Mesenchymal stem cell (in vitro differentiated cells and primary cell): ENCODE results near the gene CXCR4.

Experiments used
- DNase-seq: peaks from one replicate; pipeline ENCODE4 v3.0.0-alpha.2; 2013
- H2AFZ ChIP-seq: one replicate; pipeline ENCODE4 v1.6.1; 2013; ENCODE audit warnings: low read depth, mild to moderate bottlenecking, control low read depth, inconsistent platforms, low read length, moderate library complexity
- H2AK5ac ChIP-seq: 2 replicates; pipeline ENCODE4 v1.6.1; 2013; ENCODE audit warnings: low read length, moderate library complexity, mild to moderate bottlenecking, inconsistent platforms; ENCODE audit not compliant: severe bottlenecking
- H2BK120ac ChIP-seq: one replicate; pipeline ENCODE4 v1.6.1; 2013; ENCODE audit warnings: low read depth, mild to moderate bottlenecking, inconsistent platforms, low read length, moderate library complexity
- H2BK12ac ChIP-seq, 2 experiments: one replicate each; pipeline ENCODE4 v1.6.1; 2013; ENCODE audit warnings: inconsistent platforms in 2 of 2, low read length in 2 of 2, mild to moderate bottlenecking in 2 of 2, moderate library complexity in 2 of 2, control low read depth in 1 of 2
- H2BK15ac ChIP-seq: one replicate; pipeline ENCODE4 v1.6.1; 2013; ENCODE audit warnings: mild to moderate bottlenecking, low read depth, inconsistent platforms; ENCODE audit not compliant: poor library complexity, severe bottlenecking
- H2BK5ac ChIP-seq: 2 replicates; pipeline ENCODE4 v1.6.1; 2013; ENCODE audit warnings: low read depth, mild to moderate bottlenecking, low read length, control low read depth, inconsistent platforms; ENCODE audit not compliant: poor library complexity, severe bottlenecking
- H3K14ac ChIP-seq, 2 experiments: one replicate each; pipeline ENCODE4 v1.6.1; 2013; ENCODE audit warnings: inconsistent platforms in 2 of 2, low read length in 2 of 2, control low read depth in 1 of 2, mild to moderate bottlenecking in 1 of 2, moderate library complexity in 1 of 2
- H3K18ac ChIP-seq, 2 experiments: one replicate each; pipeline ENCODE4 v1.6.1; 2013; ENCODE audit warnings: inconsistent platforms in 2 of 2, low read length in 2 of 2, control low read depth in 1 of 2, low read depth in 1 of 2, mild to moderate bottlenecking in 1 of 2
- H3K23ac ChIP-seq, 2 experiments: one replicate each; pipeline ENCODE4 v1.6.1; 2013; ENCODE audit warnings: inconsistent platforms in 2 of 2, low read length in 2 of 2, mild to moderate bottlenecking in 2 of 2, moderate library complexity in 2 of 2, control low read depth in 1 of 2
- H3K27ac ChIP-seq: 2 replicates; pipeline ENCODE4 v1.5.1; 2013; ENCODE audit warnings: mild to moderate bottlenecking, moderate library complexity, low read length, control low read depth, inconsistent platforms; ENCODE audit not compliant: poor library complexity, severe bottlenecking
- H3K27me3 ChIP-seq, 2 experiments: 2 replicates each; pipeline versions ENCODE4 v1.6.1 to v1.7.0; 2013; ENCODE audit warnings: low read length in 2 of 2, mild to moderate bottlenecking in 2 of 2, moderate library complexity in 2 of 2, control low read depth in 1 of 2, inconsistent platforms in 1 of 2; ENCODE audit not compliant: control insufficient read depth in 1 of 2, insufficient read depth in 1 of 2
- H3K36me3 ChIP-seq, 2 experiments: 2 replicates each; pipeline versions ENCODE4 v1.6.1 to v1.7.0; 2013; ENCODE audit warnings: low read length in 2 of 2, control low read depth in 1 of 2, inconsistent platforms in 1 of 2, low read depth in 1 of 2, mild to moderate bottlenecking in 1 of 2; ENCODE audit not compliant: insufficient read depth in 2 of 2, control insufficient read depth in 1 of 2
- H3K4ac ChIP-seq, 2 experiments: one replicate each; pipeline ENCODE4 v1.6.1; 2013; ENCODE audit warnings: inconsistent platforms in 2 of 2, low read length in 2 of 2, mild to moderate bottlenecking in 2 of 2, moderate library complexity in 2 of 2, control low read depth in 1 of 2, low read depth in 1 of 2
- H3K4me1 ChIP-seq: 2 replicates; pipeline ENCODE4 v1.6.1; 2013; ENCODE audit warnings: low read depth, low read length, control low read depth; ENCODE audit not compliant: control insufficient read depth, insufficient read depth
- H3K4me2 ChIP-seq: 2 replicates; pipeline ENCODE4 v1.6.1; 2013; ENCODE audit warnings: low read length, mild to moderate bottlenecking, inconsistent platforms; ENCODE audit not compliant: poor library complexity, severe bottlenecking
- H3K4me3 ChIP-seq, 2 experiments: 2 replicates each; pipeline versions ENCODE4 v1.5.1 to v1.7.0; 2013; ENCODE audit warnings: low read length in 2 of 2, mild to moderate bottlenecking in 2 of 2, control low read depth in 1 of 2, low read depth in 1 of 2; ENCODE audit not compliant: insufficient read depth in 1 of 2
- H3K79me1 ChIP-seq: replicated peaks from 2 replicates; pipeline ENCODE4 v1.6.1; 2013; ENCODE audit warnings: mild to moderate bottlenecking, control low read depth, low read length, inconsistent platforms; ENCODE audit not compliant: poor library complexity, severe bottlenecking
- H3K9ac ChIP-seq: 2 replicates; pipeline ENCODE4 v1.7.0; 2013; ENCODE audit warnings: mild to moderate bottlenecking, low read length, moderate library complexity
- H3K9me3 ChIP-seq: 2 replicates; pipeline ENCODE4 v1.7.0; 2013; ENCODE audit warnings: mild to moderate bottlenecking, low read length; ENCODE audit not compliant: control insufficient read depth
- H4K8ac ChIP-seq: one replicate; pipeline ENCODE4 v1.6.1; 2013; ENCODE audit warnings: inconsistent platforms, mild to moderate bottlenecking, low read length, moderate library complexity
- H4K91ac ChIP-seq: one replicate; pipeline ENCODE4 v1.6.1; 2013; ENCODE audit warnings: mild to moderate bottlenecking, low read length, inconsistent platforms
- WGBS: methylation state at CpG from one replicate; pipeline ENCODE4 v1.1.7; 2013; ENCODE audit warnings: mixed read lengths; 5-methylcytosine and 5-hydroxymethylcytosine counted together

The CXCR4 gene

GRCh38 chr2:136133586-136133985, 15.6 kb upstream of the CXCR4 start:
- Histone ChIP-seq H3K14ac (no peak overlapping the region), H4K91ac (no peak overlapping the region), H3K4me2 (no peak overlapping the region), H3K27me3 (peaks cover 19 to 21% of the 10 kb centered on the region in 2 experiments), H3K9me3 (no peaks in the 10 kb centered on the region), H2BK12ac (no peak overlapping the region), H2AK5ac (no peak overlapping the region), H2BK5ac (no peak overlapping the region), H3K4me3 (no peak overlapping the region), H3K9ac (no peak overlapping the region), H3K23ac (no peak overlapping the region), H3K4ac (no peak overlapping the region), H3K36me3 (no peaks in the 10 kb centered on the region), H2BK15ac (no peak overlapping the region), H2AFZ (no peak overlapping the region), H3K18ac (no peak overlapping the region), H2BK120ac (no peak overlapping the region), H3K4me1 (no peaks in the 10 kb centered on the region), H3K27ac (no peak overlapping the region), H4K8ac (no peak overlapping the region), H3K79me1 (no peaks in the 10 kb centered on the region)
- WGBS = 92% methylated on average over 2 of the region's 5 CpGs
- DNase-seq = no peak

DNA sequence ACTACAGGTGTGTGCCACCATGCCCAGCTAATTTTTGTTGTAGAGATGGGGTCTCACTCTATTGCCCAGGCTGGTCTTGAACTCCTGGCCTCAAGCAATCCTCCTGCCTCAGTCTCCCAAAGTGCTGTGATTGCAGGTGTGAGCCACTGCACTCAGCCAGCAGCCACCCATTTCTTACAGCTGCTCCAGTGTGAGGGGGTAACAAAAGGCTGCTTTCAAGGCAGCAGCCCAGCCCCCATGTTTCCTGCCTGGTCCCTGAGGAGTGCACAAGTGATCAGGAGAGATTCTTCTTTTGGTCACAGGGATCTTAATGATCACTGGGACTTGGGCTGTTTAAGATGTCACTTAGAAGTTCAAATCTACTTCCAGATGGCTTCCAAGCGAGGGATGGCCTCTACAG, 15.2 kb upstream of the CXCR4 start:
- H2BK120ac ChIP-seq = no peak overlapping the region
- no peaks in the 10 kb centered on the region for H3K4me1 ChIP-seq
- H3K9ac ChIP-seq = no peak overlapping the region
- no peak overlapping the region for H3K23ac ChIP-seq
- H3K4ac ChIP-seq = no peak overlapping the region
- H4K8ac ChIP-seq = no peak overlapping the region
- no peak overlapping the region for H3K4me3 ChIP-seq
- no peak overlapping the region for H3K4me2 ChIP-seq
- no peak overlapping the region for H2BK5ac ChIP-seq
- no peak overlapping the region for H3K14ac ChIP-seq
- H2BK15ac ChIP-seq = no peak overlapping the region
- no peak overlapping the region for H4K91ac ChIP-seq
- WGBS = 60% methylated on average over 1 of the region's 1 CpG
- no peaks in the 10 kb centered on the region for H3K9me3 ChIP-seq
- no peak overlapping the region for H2BK12ac ChIP-seq
- H3K18ac ChIP-seq = no peak overlapping the region
- no peaks in the 10 kb centered on the region for H3K36me3 ChIP-seq
- H2AFZ ChIP-seq = no peak overlapping the region
- no peak overlapping the region for H2AK5ac ChIP-seq
- no peak for DNase-seq
- H3K27me3 ChIP-seq = peaks cover 21 to 23% of the 10 kb centered on the region in 2 experiments
- no peak overlapping the region for H3K27ac ChIP-seq
- H3K79me1 ChIP-seq = no peaks in the 10 kb centered on the region

DNA sequence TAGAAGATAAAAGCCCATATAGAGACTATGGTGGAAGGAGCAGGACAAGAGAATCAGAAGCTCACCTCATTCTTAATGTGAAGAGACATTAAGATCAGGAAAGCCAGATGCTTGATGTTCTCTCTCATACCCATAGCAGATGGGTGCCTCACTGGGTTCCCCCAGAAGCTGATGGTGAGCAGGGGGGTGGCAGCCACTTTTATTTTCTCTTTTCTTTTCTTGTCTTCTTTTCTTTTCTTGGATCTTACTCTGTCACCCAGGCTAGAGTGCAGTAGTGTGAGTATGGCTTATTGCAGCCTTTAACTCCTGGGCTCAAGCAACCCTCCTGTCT, 14.8 kb upstream of the CXCR4 start:
- Histone ChIP-seq H2AK5ac (no peak overlapping the region), H4K8ac (no peak overlapping the region), H2AFZ (no peak overlapping the region), H3K18ac (no peak overlapping the region), H2BK12ac (no peak overlapping the region), H4K91ac (no peak overlapping the region), H3K4me1 (no peaks in the 10 kb centered on the region), H3K4me2 (no peak overlapping the region), H3K27me3 (peaks cover 21 to 25% of the 10 kb centered on the region in 2 experiments), H3K4me3 (no peak overlapping the region), H3K27ac (no peak overlapping the region), H2BK15ac (no peak overlapping the region), H3K14ac (no peak overlapping the region), H3K9me3 (no peaks in the 10 kb centered on the region), H3K23ac (no peak overlapping the region), H3K9ac (no peak overlapping the region), H3K4ac (no peak overlapping the region), H3K36me3 (no peaks in the 10 kb centered on the region), H3K79me1 (no peaks in the 10 kb centered on the region), H2BK5ac (no peak overlapping the region), H2BK120ac (no peak overlapping the region)
- no peak for DNase-seq

DNA sequence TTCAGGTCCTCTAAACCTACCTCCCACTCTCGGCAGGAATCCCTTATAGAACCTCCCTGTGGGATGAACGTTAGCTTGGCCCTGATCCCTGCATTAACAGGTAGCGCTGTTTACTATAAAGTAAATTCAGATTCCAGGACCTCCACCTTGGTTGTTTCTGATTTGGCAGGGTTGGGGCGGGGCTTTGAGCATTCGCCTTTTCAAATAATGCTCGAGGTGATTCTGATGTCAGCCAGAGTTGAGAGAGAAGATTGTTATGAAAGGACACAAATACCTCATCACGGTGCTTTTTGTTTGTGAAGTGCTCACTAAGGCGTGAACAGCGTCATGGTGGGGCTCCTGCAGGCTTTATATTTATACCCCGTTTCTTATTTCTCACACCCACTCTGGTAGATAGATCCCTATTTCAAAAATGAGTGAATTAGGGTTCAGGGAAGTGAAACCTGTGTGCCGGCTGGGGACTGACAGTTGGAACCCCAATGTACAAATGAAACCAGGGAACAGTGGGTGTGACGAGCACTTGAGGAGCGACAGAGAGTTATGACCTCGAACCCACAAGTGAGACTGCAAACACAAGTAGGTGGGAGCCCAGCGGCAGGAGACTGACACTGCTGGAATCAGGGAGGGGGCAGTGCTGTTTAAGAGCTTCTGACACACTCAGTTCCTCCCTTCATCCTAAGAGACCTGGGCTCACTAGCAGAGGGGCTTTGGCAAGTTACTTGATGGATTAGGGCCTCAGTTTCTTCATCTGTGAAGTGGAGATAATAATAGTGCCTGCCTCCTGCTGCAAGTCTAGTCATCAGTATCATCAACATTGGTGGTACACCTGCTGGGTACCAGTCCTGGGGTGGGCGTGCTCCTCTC, 14.2 kb upstream of the CXCR4 start:
- Histone ChIP-seq H3K27me3 (peaks cover 27 to 28% of the 10 kb centered on the region in 2 experiments), H3K4me3 (no peak overlapping the region), H3K18ac (no peak overlapping the region), H2BK5ac (no peak overlapping the region), H3K4ac (no peak overlapping the region), H2AK5ac (no peak overlapping the region), H4K8ac (no peak overlapping the region), H3K14ac (no peak overlapping the region), H3K23ac (no peak overlapping the region), H3K9ac (no peak overlapping the region), H3K27ac (no peak overlapping the region), H3K36me3 (no peaks in the 10 kb centered on the region), H2BK120ac (no peak overlapping the region), H3K4me2 (no peak overlapping the region), H3K9me3 (no peaks in the 10 kb centered on the region), H3K79me1 (no peaks in the 10 kb centered on the region), H3K4me1 (no peaks in the 10 kb centered on the region), H2BK12ac (no peak overlapping the region), H2AFZ (no peak overlapping the region), H4K91ac (no peak overlapping the region), H2BK15ac (no peak overlapping the region)
- DNase-seq = no peak
- WGBS = 83% methylated on average over 13 of the region's 16 CpGs
